ENCODE results near the gene CERS4. TPM values are rescaled to one million over a fixed set of nuclear protein-coding genes. Genes with fewer than 3 reads are reported as not detected.
"Not testable (repeated sequence)": the region's sequence is repeated elsewhere in the genome, so short reads cannot be mapped to it uniquely, and the experiment has no call there.

The CERS4 gene
- total and polyA plus RNA-seq, 8 donors, result 36.8 to 59.1 (median 48.6) TPM

GRCh38 chr19:8259922-8260247 lies 50.7 kb downstream of the CERS4 start:
- Histone ChIP-seq H3K4me1 (no peaks in the 10 kb centered on the region), H3K27ac (no peak overlapping the region), H3K4me3 (no peak overlapping the region), H3K9me3 (no peaks in the 10 kb centered on the region), H3K36me3 (peaks cover 0 to 42% of the 10 kb centered on the region in 2 donors), H3K27me3 (no peaks in the 10 kb centered on the region)
- TF ChIP-seq, protein P1, sequence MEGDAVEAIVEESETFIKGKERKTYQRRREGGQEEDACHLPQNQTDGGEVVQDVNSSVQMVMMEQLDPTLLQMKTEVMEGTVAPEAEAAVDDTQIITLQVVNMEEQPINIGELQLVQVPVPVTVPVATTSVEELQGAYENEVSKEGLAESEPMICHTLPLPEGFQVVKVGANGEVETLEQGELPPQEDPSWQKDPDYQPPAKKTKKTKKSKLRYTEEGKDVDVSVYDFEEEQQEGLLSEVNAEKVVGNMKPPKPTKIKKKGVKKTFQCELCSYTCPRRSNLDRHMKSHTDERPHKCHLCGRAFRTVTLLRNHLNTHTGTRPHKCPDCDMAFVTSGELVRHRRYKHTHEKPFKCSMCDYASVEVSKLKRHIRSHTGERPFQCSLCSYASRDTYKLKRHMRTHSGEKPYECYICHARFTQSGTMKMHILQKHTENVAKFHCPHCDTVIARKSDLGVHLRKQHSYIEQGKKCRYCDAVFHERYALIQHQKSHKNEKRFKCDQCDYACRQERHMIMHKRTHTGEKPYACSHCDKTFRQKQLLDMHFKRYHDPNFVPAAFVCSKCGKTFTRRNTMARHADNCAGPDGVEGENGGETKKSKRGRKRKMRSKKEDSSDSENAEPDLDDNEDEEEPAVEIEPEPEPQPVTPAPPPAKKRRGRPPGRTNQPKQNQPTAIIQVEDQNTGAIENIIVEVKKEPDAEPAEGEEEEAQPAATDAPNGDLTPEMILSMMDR (IDR thresholded peaks at IDR 0.05), result no peak
- ATAC-seq, result no peak
- peak in 2 of 4 donors; percentile 25 to 28 for DNase-seq
- intact Hi-C loops (cut with DNase I), result loop anchor here (10.0 kb wide), 4 partner anchors 95 to 315 kb away; partner anchors contain the start of gene TIMM44 (in 1 of the 2)

- Histone ChIP-seq H3K4me1 (no peaks in the 10 kb centered on the region), H3K4me3 (no peak overlapping the region), H3K9me3 (no peaks in the 10 kb centered on the region), H3K36me3 (peaks cover 0 to 28% of the 10 kb centered on the region in 2 donors), H3K27ac (no peak overlapping the region), H3K27me3 (no peaks in the 10 kb centered on the region)
- DNase-seq, result peak in 1 of 4 donors; percentile 20
- intact Hi-C loops (cut with DNase I), result no loop called here
- no peak for ATAC-seq
- TF ChIP-seq, protein P1 (IDR thresholded peaks at IDR 0.05), result no peak
Measured at GRCh38 chr19:8261347-8261746, 52.2 kb downstream of the CERS4 start.

GRCh38 chr19:8261881-8262280 lies 52.7 kb downstream of the CERS4 start:
- ATAC-seq, result no peak

DNA sequence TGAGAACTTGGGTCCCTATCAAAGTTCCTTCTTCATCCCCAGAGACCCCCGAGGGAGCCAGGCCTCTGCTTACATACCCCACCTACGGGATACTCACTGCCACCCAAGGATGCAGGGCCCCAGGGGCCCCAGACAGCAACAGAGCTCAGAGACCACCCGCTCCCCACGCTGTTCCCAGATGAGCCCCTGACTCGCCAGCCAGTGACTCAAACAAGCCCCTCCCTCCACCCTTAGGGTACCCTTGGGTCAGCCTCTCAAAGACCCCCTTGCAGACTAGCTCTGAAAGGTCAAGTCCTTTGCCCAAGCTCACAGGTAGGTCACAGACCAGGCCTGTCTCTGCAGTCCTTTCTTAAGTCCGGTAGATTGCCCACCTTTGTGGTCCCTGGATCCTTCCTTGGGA lies 53.3 kb downstream of the CERS4 start:
- intact Hi-C loops (cut with DNase I), result no loop called here
- TF ChIP-seq, protein P1 (IDR thresholded peaks at IDR 0.05), result no peak
- Histone ChIP-seq H3K9me3 (no peaks in the 10 kb centered on the region), H3K36me3 (peaks cover 0 to 17% of the 10 kb centered on the region in 2 donors), H3K27me3 (peaks cover 0 to 7% of the 10 kb centered on the region in 2 donors), H3K4me1 (no peaks in the 10 kb centered on the region), H3K27ac (no peak overlapping the region), H3K4me3 (no peak overlapping the region)
- DNase-seq (peak in 2 of 4 donors; percentile 15 to 37), ATAC-seq (no peak)

More at GRCh38 chr19:8261881-8262280, 52.7 kb downstream of the CERS4 start:
- Histone ChIP-seq H3K36me3 (peaks cover 0 to 23% of the 10 kb centered on the region in 2 donors), H3K27ac (no peak overlapping the region), H3K4me1 (no peaks in the 10 kb centered on the region), H3K4me3 (no peak overlapping the region), H3K27me3 (peaks cover 0 to 1% of the 10 kb centered on the region in 2 donors), H3K9me3 (no peaks in the 10 kb centered on the region)
- TF ChIP-seq, protein P1 (IDR thresholded peaks at IDR 0.05), result no peak
- peak in 2 of 4 donors; percentile 17 to 63 for DNase-seq
- intact Hi-C loops (cut with DNase I), result no loop called here

DNA sequence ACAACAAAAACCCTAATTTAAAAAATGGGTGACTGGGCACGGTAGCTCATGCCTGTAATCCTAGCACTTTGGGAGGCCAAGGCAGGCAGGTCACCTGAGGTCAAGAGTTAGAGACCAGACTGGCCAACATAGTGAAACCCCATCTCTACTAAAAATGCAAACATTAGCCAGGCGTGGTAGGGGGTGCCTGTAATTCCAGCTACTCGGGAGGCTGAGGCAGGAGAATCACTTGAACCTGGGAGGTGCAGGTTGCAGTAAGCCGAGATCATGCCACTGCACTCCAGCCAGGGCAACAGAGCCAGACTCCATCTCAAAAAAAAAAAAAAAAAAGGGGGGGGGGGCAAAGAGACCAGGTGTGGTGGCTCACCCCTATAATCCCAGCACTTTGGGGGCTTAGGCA lies 55.1 kb downstream of the CERS4 start:
- ATAC-seq; DNase-seq; H3K4me3 ChIP-seq; H3K9me3 ChIP-seq; intact Hi-C loops (cut with DNase I); H3K27ac ChIP-seq; H3K36me3 ChIP-seq: not testable (repeated sequence)
- Histone ChIP-seq H3K4me1 (peaks cover 7 to 12% of the 10 kb centered on the region in 2 donors), H3K27me3 (peaks cover 0 to 14% of the 10 kb centered on the region in 2 donors)

DNA sequence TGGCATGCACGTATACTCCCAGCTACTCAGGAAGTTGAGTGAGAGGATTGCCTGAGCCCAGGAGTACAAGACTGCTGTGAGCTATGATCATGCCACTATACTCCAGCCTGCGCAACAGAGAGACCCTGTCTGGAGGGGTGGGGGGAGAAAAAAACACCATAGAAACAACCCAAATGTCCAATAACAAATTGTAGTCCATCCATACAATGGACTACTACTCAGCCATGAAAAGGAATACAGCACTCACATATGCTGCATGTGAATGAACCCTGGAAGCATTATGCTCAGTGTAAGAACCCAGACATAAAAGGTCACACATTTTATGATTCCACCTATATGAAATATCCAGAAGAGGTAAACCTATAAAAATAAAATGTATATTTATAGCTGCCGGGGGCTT lies 56.7 kb downstream of the CERS4 start:
- no peak for ATAC-seq
- H3K27me3 ChIP-seq, result peaks cover 0 to 14% of the 10 kb centered on the region in 2 donors
- H3K36me3 ChIP-seq, result peaks cover 0 to 7% of the 10 kb centered on the region in 2 donors
- intact Hi-C loops (cut with DNase I), result no loop called here
- peaks cover 8 to 16% of the 10 kb centered on the region in 2 donors for H3K4me1 ChIP-seq
- no peak overlapping the region for H3K27ac ChIP-seq
- no peaks in the 10 kb centered on the region for H3K9me3 ChIP-seq
- H3K4me3 ChIP-seq, result no peak overlapping the region
- TF ChIP-seq, protein P1 (IDR thresholded peaks at IDR 0.05), result no peak
- DNase-seq, result no peak

All from left lung (tissue), 10 donors.